Measurements from ENCODE around the gene TRAPPC2. TPM values are rescaled to one million over a fixed set of nuclear protein-coding genes. Genes with fewer than 3 reads are reported as not detected.
"Not testable (repeated sequence)": the region's sequence is repeated elsewhere in the genome, so short reads cannot be mapped to it uniquely, and the experiment has no call there.

The TRAPPC2 gene
- total and polyA plus RNA-seq, 2 of the 13 experiments (the other 11 are each of a cell fraction or from before 2014, with no cell fraction given): 4.4 to 8.1 TPM

DNA sequence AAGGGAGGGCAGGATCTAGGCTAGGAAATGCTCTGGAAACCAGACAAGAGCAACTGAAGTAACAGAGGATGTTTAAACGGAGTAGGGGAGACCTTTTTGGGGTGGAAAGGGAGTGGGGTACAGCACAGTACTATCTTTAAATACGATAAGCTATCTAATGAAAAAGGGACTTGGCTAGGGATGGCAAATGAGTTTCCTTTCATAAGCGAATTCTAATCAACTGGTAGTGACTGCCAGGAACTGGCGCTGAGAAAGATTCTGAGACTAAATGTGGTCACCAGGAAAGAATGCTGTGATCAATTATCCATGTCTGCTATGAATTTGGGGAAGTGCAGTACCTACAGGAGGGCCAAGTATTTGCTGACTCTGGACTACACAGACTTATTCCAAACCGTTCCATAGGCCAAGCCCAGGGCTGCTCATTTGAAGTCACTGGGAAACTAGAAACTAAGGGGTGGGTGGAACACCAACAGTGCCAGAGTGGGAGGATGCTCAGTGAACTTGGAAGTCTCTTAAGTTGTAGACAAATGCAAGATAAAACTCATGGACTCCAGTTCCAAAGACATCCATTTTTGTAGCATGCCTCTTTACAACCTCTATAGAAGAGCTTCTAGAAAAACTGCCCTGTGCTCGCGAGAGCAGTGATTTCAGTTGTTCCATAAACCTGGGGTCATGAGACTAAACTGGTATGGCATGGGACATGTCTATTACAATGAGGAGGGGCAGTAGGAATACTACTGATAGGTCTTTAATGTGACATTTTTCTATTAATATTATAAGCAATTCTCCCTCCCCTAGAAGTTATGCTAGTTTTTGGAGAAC lies 2.0 kb downstream of the TRAPPC2 start:
- POLR2A ChIA-PET: no interaction called here
- no peak for DNase-seq (ENCODE audit: low spot score)
- Histone ChIP-seq H3K9ac (ENCODE audit: insufficient read depth, low read depth, low read length) (no peak overlapping the region), H3K79me2 (ENCODE audit: insufficient read depth, low read length) (peaks cover 19% of the 10 kb centered on the region), H3K4me1 (ENCODE audit: insufficient read depth, low read length) (peaks cover 15% of the 10 kb centered on the region), H3K9me3 (ENCODE audit: low read length) (no peaks in the 10 kb centered on the region), H3K36me3 (replicated peaks in 1 of 2; ENCODE audit: control insufficient read depth in 1 of 2, insufficient read depth in 2 of 2, low read length in 2 of 2) (no peaks in the 10 kb centered on the region), H3K27ac (ENCODE audit: extremely low read length, insufficient read depth, low read length) (no peak overlapping the region), H3K4me2 (ENCODE audit: low read depth, low read length) (0 out of 2 replicates have a peak overlapping the region, but pooled peaks have one; percentile 3), H4K20me1 (ENCODE audit: insufficient read depth, low read length) (no peaks in the 10 kb centered on the region), H2AFZ (ENCODE audit: low read length) (no peak overlapping the region), H3K4me3 (replicated peaks in 1 of 3; ENCODE audit: insufficient read depth in 1 of 3, low read depth in 2 of 3, low read length in 3 of 3) (no peak overlapping the region), H3K27me3 (ENCODE audit: control insufficient read depth in 1 of 2, insufficient read depth in 2 of 2, low read length in 2 of 2) (no peaks in the 10 kb centered on the region; a peak in 1 of 5 replicates)
- 89% methylated on average over 7 of the region's 7 CpGs for WGBS (ENCODE audit: low lambda C conversion rate)
- BruUV-seq (replicated peaks): no TSS peak
- no peak for ATAC-seq
- intact Hi-C loops (cut with micrococcal nuclease; ENCODE audit: unreplicated experiment): loop anchor here (10.0 kb wide), 1 partner anchor 228 kb away; no protein-coding TSS in a partner anchor
- CTCF ChIA-PET (ENCODE audit: low intra/inter-chr PET ratio, low total read pairs): no interaction called here
- no peak for FAIRE-seq
- no peak for TF ChIP-seq ZNF549 (CRISPR knock-in tag; IDR thresholded peaks at IDR 0.05)
- TF ChIP-seq SRY (CRISPR knock-in tag; IDR thresholded peaks at IDR 0.05): no peak
- no peak for TF ChIP-seq HMG20B (CRISPR knock-in tag; conservative IDR thresholded peaks at IDR 0.05)
- TF ChIP-seq, protein P1, sequence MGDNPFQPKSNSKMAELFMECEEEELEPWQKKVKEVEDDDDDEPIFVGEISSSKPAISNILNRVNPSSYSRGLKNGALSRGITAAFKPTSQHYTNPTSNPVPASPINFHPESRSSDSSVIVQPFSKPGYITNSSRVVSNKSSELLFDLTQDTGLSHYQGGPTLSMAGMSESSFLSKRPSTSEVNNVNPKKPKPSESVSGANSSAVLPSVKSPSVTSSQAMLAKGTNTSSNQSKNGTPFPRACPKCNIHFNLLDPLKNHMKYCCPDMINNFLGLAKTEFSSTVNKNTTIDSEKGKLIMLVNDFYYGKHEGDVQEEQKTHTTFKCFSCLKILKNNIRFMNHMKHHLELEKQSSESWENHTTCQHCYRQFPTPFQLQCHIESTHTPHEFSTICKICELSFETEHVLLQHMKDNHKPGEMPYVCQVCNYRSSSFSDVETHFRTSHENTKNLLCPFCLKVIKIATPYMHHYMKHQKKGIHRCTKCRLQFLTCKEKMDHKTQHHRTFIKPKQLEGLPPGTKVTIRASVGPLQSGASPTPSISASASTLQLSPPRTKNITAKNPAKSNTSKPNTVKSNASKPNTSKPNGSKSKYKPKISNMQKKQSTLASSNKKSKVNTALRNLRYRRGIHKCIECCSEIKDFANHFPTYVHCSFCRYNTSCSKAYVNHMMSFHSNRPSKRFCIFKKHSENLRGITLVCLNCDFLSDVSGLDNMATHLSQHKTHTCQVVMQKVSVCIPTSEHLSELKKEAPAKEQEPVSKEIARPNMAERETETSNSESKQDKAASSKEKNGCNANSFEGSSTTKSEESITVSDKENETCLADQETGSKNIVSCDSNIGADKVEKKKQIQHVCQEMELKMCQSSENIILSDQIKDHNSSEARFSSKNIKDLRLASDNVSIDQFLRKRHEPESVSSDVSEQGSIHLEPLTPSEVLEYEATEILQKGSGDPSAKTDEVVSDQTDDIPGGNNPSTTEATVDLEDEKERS (CRISPR knock-in tag; IDR thresholded peaks at IDR 0.05): no peak
- TF ChIP-seq ZNF329 (CRISPR knock-in tag; IDR thresholded peaks at IDR 0.05; ENCODE audit: low read depth): no peak
- TF ChIP-seq KLF13 (CRISPR knock-in tag; IDR thresholded peaks at IDR 0.05): no peak
- TF ChIP-seq PHF8 (CRISPR knock-in tag; IDR thresholded peaks at IDR 0.05): no peak
- TF ChIP-seq BRCA1 (CRISPR knock-in tag; IDR thresholded peaks at IDR 0.05): no peak
- TF ChIP-seq TEAD3 (CRISPR knock-in tag; optimal IDR thresholded peaks at IDR 0.05; ENCODE audit: borderline replicate concordance): no peak
- no peak for TF ChIP-seq MEF2D (CRISPR knock-in tag; IDR thresholded peaks at IDR 0.05)
- no peak for TF ChIP-seq PLRG1 (conservative IDR thresholded peaks at IDR 0.05)
- no peak for TF ChIP-seq MTA1 (CRISPR knock-in tag; IDR thresholded peaks at IDR 0.05; ENCODE audit: borderline replicate concordance)
- no peak for TF ChIP-seq ONECUT2 (CRISPR knock-in tag; IDR thresholded peaks at IDR 0.05)
- TF ChIP-seq JDP2 (CRISPR knock-in tag; IDR thresholded peaks at IDR 0.05; ENCODE audit: borderline replicate concordance): no peak
- in situ Hi-C loops (cut with HindIII; ENCODE audit: extremely low pct_ligation_motif_present, low pct_unique_long_range_greater_than_20kb): no loop called here

DNA sequence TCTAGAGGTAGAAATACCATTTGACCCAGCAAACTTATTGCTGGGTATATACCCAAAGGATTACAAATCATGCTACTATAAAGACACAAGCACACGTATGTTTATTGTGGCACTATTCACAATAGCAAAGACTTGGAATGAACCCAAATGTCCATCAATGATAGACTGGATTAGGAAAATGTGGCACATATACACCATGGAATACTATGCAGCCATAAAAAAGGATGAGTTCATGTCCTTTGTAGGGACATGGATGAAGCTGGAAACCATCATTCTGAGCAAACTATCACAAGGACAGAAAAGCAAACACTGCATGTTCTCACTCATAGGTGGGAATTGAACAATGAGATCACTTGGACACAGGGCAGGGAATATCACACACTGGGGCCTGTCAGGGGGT lies 3.9 kb downstream of the TRAPPC2 start:
- H2AFZ ChIP-seq (ENCODE audit: low read length); CTCF ChIA-PET (ENCODE audit: low intra/inter-chr PET ratio, low total read pairs); H3K27ac ChIP-seq (ENCODE audit: extremely low read length, insufficient read depth, low read length); H3K4me1 ChIP-seq (ENCODE audit: insufficient read depth, low read length); H3K9me3 ChIP-seq (ENCODE audit: low read length); BruUV-seq (replicated peaks); FAIRE-seq; ATAC-seq; H3K9ac ChIP-seq (ENCODE audit: insufficient read depth, low read depth, low read length); H4K20me1 ChIP-seq (ENCODE audit: insufficient read depth, low read length); POLR2A ChIA-PET; DNase-seq (ENCODE audit: low spot score); H3K27me3 ChIP-seq (ENCODE audit: control insufficient read depth in 1 of 2, insufficient read depth in 2 of 2, low read length in 2 of 2); H3K4me3 ChIP-seq (replicated peaks in 1 of 3; ENCODE audit: insufficient read depth in 1 of 3, low read depth in 2 of 3, low read length in 3 of 3); H3K4me2 ChIP-seq (ENCODE audit: low read depth, low read length); in situ Hi-C loops (cut with HindIII; ENCODE audit: extremely low pct_ligation_motif_present, low pct_unique_long_range_greater_than_20kb); H3K36me3 ChIP-seq (replicated peaks in 1 of 2; ENCODE audit: control insufficient read depth in 1 of 2, insufficient read depth in 2 of 2, low read length in 2 of 2): not testable (repeated sequence)
- peaks cover 17% of the 10 kb centered on the region for H3K79me2 ChIP-seq (ENCODE audit: insufficient read depth, low read length)
- 100% methylated on average over 1 of the region's 1 CpG for WGBS (ENCODE audit: low lambda C conversion rate)
- intact Hi-C loops (cut with micrococcal nuclease; ENCODE audit: unreplicated experiment): loop anchor here (10.0 kb wide), 1 partner anchor 226 kb away; no protein-coding TSS in a partner anchor
